GM12801 (cell line): ENCODE measurements around the gene SCN4A.

Experiments used
- TF ChIP-seq, protein P1 (sequence below): IDR thresholded peaks from one replicate; pipeline ENCODE4 v1.5.1; 2011; ENCODE audit warnings: control low read depth; ENCODE audit not compliant: insufficient read length; ENCODE audit errors: extremely low read depth

Gene SCN4A

DNA sequence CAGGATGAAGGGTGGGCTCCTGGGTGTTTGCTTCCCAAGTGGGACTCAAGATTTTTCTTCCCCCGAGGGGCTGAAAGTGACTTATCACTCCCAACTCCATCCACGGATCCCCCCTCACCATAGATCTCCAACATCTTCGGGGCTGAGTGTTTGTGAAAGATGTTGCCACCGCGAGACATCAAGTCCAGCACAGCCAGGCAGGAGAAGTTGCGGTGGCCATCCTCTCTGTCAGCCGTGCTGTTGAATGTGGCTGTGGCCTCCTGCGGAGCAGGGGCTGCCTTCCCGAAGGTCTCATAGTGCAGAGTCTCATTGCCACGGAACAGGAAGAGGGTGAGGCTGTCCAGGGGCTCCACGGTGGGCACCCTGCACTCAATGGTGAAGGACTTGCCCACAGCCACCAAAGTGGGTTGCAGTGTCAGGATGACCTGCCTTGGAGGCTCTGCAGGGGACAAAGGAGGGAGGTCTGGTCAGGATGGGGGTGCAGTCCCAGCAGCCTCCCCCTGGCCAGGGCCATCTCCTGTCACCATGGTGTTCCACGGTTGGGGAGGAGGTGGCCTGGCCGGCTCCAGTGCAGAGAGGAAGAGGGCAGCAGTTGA is 30.9 kb upstream of the SCN4A start:
- TF ChIP-seq, protein P1, sequence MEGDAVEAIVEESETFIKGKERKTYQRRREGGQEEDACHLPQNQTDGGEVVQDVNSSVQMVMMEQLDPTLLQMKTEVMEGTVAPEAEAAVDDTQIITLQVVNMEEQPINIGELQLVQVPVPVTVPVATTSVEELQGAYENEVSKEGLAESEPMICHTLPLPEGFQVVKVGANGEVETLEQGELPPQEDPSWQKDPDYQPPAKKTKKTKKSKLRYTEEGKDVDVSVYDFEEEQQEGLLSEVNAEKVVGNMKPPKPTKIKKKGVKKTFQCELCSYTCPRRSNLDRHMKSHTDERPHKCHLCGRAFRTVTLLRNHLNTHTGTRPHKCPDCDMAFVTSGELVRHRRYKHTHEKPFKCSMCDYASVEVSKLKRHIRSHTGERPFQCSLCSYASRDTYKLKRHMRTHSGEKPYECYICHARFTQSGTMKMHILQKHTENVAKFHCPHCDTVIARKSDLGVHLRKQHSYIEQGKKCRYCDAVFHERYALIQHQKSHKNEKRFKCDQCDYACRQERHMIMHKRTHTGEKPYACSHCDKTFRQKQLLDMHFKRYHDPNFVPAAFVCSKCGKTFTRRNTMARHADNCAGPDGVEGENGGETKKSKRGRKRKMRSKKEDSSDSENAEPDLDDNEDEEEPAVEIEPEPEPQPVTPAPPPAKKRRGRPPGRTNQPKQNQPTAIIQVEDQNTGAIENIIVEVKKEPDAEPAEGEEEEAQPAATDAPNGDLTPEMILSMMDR: no peak

DNA sequence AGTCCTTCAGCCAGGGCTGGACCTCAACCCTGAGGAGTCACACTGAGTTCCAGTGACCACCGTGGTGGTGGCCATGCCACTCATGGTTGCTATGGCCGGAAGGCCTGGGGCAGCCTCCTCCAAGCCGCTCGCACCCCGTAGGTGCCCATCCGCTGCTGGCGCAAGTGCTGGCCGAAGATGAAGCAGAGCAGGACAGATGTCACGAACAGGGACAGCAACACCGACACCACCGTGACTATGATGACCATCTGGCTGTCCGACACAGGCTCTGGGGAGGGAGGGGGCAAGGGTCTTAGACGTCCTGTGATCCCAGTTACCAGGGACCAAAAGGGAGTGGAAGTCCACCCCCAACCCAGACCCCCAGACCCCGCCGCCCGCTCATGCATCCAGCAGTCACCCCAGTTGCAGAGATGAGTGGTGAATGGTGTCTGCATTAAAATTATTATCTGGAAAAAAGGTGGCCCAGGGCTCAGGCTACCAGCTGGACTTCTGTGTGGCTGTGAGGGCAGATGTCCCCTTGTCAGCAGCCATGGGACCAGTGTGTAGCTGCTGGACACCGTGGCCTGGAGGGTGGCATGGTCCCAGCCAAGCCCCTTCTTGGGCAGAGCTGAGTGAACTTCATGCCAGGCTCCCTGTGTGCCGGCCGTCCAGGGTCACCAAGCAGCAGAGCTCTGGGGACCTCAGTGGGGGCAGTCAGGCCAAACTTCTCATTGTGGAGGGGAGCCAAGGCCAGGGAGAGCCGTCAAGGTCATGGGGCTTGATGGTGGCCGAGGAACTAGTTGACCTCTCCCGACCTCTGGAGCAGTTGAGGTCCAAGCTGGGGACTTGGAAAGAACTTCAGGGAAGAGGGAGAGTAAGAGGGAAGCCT is 30.2 kb upstream of the SCN4A start:
- TF ChIP-seq, protein P1: no peak

DNA sequence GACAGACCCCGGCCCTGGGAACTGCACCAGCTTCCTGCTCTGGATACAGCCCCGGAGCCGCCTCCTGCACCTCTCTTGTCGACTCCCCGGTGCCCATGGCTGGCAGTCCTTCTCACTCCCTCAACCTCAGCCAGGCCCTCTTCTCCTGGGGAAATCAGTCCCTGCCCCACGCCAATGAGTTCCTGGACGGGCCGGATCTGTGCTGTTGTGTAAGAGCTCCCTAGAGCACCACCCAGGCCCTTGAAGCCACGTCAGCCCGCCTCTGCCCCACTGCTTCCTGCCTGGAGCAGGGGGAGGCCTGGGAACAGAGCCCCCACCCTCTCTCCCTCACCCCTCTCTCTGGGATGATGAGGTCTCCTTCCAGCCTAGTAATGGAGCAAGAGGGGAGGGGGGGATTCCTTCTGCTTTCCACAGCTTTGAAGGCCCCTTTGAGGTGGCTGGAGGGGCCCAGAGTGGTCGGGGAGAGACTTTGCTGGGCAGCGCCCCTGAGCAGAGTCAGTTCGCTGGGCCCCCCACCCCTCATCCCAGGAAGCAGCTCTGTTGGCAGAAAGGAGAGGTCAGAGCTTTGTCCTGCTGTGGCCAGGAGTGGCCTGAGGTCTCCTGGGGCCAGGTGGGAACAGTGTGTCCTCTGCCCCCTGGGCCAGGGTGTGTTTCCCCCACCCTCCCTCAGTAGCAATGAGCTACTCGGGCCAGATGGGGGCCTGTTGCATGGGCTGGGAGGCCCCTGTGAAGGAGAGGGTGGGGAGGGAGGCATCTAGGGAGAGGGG is 29.2 kb upstream of the SCN4A start:
- TF ChIP-seq, protein P1: no peak

DNA sequence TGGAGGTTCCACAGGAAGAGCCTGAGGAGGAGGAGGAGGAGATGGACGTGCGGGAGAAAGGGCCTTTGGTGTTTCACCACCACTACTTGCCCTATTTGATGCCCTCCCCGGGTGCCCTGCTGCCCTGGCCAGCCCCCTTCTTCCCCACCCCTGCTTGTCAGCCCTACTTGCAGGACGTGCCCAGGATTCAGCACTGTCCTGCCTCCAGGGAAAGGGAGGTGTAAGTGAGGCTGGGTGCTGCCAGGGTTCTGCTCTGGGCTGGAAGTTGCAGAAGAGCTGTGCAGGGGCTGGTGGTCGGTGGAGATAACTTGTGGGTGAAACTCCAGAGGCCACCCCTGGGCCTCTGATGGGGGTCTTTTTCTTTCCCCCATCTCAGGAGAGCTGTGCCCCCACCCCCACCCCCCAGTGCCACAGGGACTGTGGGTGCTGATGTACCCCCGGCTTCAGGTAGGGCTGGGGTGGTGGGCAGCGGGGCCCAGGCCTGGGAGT is 28.4 kb upstream of the SCN4A start:
- TF ChIP-seq, protein P1: no peak

DNA sequence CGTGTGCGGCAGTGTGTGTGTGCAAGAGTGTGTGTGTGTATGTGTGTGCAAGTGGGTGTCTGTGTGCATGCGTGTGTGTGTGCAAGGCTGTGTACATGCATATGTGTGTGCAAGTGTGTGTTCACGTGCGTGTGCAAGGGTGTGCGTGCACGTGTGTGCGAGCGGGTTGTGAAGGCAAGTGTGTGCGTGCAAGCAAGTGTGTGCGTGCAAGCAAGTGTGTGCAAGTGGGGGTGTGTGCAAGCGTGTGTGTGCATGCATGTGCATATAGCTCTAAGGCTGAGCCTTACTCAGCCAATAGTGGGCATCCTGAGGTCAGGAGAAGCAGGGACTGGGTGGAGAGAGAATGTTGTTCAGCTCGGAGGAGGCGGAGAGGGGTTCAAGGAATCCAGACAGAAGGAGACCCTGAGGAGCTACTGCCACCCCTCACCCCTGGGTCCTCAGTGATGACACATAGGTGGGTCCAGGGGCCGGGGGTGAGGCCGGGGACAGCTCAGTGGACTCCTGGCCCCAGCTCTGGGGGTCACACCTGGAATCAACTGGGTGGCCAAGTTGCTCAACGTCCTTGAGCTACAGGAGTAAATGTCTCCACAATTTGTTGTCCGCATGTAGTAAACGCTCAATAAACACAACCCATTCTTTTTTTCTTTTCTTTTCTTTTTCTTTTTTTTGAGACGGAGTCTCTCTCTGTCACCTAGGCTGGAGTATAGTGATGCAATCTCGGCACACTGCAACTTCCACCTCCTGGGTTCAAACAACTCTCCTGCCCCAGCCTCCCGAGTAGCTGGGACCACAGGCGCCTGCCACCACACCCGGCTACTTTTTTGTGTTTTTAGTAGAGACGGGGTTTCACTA is 27.2 kb upstream of the SCN4A start:
- TF ChIP-seq, protein P1: no peak

DNA sequence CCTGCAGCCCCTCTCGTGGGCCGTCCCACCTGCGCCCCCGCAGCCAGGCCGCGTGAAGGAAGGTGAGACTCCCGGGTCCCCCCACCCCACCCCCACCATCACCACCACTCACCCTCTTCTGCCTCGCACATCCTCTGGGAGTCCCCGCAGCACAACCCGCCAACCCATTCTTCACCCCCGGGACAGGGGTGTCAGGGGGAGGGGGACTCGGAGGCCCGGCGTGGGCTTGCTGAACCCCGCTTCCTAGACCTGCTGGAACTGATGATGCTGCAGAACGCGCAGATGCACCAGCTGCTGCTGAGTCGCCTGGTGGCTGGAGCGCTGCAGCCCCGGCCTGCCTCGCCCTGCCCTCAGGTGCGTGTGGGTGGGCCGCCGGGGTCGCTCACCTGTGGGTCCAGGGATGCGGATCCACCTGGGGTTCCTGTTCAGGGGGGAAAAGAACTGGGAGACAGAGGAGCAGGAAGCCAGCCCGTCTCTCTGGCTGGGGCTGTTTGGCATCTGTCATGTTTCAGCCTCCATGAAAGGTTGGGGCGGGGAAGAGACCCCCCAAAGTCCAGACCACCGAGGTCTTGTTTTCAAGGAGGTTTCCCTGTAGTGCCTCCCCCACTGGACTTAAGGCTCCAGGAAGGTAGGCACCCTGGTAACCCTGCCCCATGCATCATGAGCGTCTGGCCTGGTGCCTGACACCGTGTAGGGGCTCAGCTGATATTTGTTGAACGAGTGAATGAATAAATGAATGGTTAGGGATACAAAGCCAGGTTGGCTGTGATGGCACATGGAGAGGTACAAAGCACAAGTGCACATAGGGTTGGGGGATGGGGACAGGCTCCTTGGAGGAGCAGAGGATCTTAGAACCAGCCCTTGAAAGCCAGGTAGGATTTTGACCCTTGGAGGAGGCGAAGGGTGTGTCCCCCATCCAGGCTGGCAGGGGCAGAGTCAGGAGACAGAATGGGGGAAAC is 26.3 kb upstream of the SCN4A start:
- TF ChIP-seq, protein P1: no peak
